ENCODE results near the gene TMEM178A.
"Not testable (repeated sequence)": the region's sequence is repeated elsewhere in the genome, so short reads cannot be mapped to it uniquely, and the experiment has no call there.

Gene TMEM178A

DNA sequence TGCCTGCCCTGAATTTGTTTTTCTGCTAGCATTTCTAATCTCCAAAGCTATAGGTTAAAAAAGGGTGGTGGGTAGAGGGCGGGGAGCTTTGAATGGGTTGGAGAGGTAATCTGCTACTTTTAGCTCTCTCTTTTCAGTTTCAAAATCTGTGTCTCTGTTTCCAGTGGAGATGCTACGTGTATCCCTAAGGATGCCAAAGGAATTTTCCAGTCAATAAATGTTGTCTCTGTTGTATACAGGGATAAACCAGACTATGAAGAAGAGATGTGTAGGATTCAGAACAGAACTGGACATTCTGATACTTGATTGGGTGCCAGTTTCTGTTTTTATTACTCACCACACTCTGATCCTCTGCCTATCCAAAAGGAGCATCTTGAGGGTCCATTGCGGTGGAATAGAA is 50.1 kb downstream of the TMEM178A start:
- DNase-seq (ENCODE audit: low spot score): no peak

DNA sequence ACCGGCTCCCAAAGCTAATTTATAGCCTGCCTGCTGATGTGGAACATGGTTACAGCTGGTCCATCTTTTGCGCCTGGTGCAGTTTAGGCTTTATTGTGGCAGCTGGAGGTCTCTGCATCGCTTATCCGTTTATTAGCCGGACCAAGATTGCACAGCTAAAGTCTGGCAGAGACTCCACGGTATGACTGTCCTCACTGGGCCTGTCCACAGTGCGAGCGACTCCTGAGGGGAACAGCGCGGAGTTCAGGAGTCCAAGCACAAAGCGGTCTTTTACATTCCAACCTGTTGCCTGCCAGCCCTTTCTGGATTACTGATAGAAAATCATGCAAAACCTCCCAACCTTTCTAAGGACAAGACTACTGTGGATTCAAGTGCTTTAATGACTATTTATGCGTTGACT is 51.4 kb downstream of the TMEM178A start:
- DNase-seq (ENCODE audit: low spot score): no peak

DNA sequence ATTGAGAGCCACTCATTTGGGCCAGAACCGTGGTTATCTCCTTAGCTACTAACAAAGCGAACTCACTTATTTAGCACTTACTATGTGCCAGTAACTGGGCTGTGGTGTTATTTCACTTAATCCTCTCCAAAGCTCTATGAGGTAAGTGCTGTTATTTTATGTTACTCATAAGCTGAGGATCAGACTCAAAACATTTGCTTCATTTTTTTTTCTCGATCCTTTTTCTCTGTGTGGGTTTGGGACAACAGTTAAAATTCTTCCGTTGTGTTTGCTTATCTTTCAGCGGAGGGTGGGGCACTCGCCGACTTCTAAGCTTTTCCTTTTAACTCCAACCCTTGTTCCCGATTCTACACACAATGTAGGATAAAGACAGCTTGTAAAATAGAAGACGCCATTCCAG is 52.8 kb downstream of the TMEM178A start:
- no peak for DNase-seq (ENCODE audit: low spot score)

DNA sequence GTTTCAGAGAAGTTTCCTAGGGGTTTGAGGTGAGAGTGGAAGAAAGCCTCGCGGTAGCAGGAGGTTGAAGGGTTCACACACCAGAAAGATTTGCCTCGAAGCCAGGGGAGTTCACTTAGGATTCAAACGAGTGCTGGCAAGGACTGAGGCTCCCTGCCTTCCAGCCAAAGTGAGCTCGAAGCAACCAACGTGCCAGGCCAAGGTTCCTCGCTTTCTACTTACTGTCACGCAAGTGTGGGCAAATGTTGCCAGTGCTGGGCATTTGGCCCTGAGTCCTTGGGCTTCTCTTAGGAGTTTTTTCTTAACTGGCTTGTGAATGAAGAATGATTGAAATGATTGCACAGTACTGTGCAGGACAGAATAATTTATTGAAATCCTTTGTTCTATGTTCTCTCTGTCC is 53.6 kb downstream of the TMEM178A start:
- DNase-seq (ENCODE audit: low spot score): no peak

DNA sequence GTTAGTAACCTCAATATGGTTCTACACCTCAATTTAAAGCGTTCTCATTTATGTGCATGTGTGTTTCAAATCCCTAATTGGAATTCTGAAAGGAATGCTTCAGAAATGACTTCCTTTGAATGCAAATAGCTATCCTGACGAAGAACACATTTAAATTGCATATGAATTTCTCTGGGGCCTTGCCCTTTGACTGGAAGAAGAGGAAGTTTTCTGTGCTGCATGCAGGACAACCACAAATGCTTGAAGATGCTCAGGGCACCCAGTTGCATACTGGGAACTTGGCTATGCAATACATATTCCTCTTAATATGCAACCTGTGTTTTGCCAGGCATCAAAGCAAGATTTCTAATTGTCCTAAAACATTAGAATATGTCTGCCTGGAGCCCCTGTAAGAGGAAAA is 55.3 kb downstream of the TMEM178A start:
- no peak for DNase-seq (ENCODE audit: low spot score)

DNA sequence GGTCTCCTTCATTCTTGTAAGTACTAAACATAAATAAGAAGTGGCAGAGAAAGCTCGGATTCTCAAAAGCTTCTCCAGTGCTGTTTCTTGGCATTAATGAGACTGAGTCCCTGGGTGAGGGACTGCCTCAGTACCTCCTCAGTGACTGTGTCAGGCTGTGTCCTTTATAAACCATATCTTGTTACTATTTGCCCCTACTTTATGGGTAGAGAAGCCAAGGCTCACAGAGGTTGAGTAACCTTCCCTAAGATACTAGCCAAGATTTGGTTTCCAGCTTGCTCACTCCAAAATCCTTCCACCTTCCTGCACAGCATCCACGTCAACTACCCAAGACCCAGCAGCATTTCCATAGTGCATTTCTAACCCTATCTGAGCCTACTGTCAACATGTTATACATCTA is 57.8 kb downstream of the TMEM178A start:
- DNase-seq (ENCODE audit: low spot score): no peak

DNA sequence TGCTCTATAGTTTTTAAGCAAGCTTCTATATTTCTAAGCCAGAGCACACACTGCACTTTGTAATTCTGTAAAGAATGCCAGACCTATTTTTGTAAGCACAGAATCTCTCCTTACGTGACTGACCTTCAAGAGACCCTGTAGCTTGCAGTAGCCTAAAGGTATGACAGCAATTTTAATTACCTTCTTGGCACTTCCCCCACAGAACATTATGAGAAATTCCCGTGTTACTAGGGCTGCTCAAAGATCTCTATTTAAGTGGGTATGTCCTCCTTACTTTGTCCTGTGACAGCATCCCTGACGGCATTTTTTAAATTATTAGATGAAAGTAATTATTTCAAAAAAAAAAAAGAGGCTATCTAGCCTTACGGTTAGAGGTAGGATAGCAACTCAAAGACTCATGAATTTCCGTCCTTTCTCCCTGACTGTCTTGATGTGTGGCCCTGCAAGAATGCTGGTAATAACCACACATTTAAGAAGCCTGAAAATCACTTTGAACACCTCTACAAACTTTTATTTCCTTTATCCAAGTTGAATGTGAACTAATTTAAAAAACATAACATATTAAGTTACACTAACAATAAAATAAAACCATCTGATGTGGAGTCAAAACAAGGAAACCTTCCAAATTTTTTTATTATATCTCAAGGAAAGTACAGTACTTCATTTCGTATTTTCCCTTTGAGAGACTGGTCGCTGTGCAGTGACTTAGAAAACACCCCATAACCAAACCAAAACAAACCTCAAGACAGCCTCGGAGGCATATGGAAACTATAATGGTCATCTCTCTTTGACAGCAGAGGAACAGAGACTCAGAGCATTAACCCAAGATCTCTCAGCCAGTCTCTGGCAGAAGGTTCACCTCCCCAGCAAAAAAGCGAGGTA is 58.5 kb downstream of the TMEM178A start:
- no peak for DNase-seq (ENCODE audit: low spot score)

DNA sequence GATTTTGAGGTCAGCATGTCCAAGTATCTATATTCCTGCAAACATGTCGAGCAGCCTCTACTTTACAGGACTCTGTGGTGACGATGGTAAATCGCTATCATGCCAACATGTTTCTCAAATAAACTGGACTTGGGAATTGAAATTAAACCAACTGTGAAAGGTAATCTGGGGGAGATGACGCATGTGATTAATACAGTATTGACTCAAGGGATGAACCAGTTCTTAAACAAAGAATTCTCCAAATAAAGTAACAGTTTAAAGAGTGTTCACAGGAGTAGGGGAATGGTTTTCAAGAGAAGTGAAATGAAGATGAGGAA is 59.1 kb downstream of the TMEM178A start:
- no peak for DNase-seq (ENCODE audit: low spot score)

DNA sequence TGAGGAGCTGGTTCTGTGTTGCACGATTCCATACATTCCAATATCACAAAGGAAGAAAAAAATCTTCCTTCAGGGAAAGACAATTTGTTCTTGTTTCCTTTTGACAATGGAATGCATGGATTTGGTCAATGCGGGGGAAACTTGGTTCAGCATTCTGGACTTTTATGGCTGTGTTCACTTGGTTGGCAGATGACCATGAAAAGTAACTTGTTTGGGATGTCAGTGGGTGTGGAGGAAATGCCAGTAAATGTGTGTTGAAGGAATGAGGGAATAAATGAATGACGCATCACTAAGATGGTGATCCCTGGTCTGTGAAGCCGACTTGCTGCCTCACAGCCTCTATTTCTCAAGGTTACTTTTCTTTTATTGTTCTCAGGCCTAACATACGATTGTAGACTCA is 59.7 kb downstream of the TMEM178A start:
- no peak for DNase-seq (ENCODE audit: low spot score)

DNA sequence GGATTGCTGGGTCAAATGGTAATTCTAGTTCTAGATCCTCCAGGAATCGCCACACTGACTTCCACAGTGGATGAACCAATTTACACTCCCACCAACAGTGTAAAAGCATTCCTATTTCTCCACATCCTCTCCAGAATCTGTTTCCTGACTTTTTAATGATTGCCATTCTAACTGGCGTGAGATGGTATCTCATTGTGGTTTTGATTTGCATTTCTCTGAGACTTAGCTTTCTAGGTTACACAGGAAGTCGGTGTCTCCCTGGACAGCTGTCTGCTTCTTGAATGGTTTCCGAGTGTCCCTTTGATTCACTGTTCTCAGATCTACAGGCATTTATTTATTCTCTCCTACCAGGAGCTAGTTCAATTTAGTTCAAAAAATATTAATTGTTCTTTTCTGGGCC is 62.4 kb downstream of the TMEM178A start:
- not testable (repeated sequence) for DNase-seq (ENCODE audit: low spot score)

DNA sequence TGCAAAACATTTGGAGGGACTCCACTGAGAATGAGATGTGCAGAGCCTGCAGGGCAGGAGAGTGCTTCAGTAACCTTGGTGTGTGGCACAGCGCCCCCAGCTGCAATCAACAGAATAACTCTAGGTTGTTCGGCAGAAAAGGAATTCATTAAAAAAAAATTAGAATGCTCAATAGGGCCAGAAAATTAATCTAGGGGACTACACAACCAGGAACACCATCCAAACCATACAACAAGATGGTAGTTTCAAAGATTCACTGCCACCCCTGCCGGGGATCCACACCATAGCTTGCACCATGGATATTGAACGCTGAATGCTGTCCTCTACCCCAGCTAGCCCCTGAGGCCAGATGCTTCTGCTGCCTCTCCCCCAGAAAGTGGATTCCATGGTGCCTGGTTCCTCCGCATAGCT is 63.2 kb downstream of the TMEM178A start:
- no peak for DNase-seq (ENCODE audit: low spot score)

DNA sequence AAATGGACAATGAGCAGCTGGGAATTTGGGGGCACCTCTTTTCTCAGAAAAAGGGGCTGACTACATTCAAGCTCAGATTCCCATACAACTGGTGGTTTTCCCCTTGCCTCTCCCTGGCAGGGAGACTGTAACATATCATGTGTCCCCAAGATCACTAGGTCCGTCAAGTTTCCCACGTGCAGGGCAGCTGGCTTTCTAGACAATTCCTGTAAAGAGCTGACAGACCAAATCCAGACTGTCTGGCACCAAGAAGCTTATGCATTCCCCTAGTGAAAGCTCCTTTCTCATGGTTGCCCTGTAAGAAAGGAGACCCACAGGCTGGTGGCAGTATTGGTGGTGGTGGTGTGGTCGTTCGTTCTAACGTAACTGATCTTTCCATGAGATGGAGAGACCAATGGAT is 64.6 kb downstream of the TMEM178A start:
- DNase-seq (ENCODE audit: low spot score): no peak

DNA sequence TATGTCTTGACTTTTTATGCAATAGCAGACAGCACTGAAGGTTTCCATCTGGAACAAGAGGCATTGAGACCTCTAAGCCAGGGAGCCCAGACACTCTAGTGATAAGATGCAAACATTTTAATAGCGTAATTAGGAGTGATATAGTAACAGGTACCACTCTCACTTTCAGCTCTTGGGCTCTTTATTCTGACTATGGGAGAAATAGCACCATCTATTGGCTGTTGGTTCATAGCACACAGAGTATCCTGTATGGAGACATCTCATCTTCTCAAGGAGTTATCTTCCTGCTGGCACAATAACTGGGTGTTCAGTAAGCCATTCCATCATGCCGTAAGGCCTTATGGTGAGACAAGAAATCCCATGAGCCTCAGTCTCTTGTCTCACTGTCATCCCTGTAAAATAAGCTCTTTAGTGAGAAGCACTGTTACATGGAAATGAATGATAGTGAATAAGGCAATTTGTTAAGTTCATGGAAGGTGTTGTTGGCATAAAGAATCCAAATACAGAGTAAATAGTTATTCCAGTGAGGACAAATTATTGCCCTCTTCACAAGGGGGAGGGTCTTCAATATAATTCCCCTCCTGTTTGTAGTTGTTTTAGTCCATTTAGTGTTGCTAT is 65.1 kb downstream of the TMEM178A start:
- peak; percentile 8 for DNase-seq (ENCODE audit: low spot score)

DNA sequence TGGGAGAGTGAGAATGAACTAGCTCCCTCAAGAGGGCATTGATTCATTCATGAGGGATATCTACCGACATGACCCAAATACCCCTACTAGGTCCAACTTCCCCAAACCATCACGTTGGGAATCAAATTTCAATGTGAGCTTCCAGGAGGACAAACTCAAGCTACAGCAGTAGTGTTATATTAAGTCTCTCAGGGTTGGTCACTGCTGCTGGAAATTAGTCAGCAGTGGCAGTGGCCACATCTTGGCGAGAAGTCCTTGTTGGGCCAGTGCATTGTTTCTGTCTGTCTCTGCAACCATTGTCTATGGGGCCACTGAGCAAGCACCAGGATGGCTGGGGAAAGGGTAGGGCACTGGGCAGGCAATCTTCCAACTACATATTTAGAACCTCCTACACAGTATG is 65.8 kb downstream of the TMEM178A start:
- DNase-seq (ENCODE audit: low spot score): no peak

DNA sequence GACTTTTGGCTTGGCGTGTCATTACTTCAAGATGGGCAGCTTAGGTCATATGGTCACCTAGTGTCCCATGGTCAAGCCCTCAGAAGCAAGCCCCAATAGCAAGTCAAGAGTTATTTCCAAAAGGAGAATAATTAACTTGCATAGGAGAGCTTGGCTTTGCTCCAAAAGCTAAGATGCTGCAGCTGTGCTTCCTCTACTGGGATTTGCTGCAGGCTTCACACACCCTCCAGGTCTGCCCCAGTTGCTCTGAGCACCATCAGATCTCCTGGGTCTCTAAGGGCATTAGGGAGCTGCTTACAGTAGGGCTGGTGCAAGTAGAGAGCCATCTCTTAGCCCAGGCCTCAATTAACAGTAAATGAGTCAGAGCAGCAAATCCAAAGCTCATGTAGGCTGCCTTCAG is 66.8 kb downstream of the TMEM178A start:
- no peak for DNase-seq (ENCODE audit: low spot score)

DNA sequence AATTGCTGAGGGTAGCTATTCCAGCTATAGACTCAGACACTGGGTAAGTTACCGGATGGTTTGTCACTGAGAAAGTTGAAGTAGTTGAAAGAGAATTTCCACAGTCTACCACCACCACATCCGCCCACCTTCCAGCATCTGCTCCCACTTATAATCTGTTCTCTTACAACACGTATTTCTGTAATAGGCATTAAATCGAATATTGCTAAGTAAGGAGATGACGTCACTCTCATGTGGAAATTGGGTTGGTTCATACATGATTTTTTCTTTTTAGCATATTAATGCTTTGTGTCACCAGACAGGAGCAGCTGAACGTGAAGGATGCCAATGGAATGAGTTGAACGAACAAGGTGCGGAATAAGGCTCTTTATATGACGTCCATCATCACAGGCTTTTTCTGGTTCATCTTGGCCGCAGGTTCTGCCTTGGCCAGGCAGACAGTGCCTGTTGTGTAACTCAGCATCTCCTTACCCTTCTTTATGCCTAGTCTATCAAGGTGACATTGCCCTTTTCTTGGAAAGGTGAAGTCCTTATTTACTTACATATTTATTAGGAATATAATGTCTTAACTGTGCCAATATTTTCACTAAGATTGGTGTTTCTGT is 67.5 kb downstream of the TMEM178A start:
- DNase-seq (ENCODE audit: low spot score): no peak

DNA sequence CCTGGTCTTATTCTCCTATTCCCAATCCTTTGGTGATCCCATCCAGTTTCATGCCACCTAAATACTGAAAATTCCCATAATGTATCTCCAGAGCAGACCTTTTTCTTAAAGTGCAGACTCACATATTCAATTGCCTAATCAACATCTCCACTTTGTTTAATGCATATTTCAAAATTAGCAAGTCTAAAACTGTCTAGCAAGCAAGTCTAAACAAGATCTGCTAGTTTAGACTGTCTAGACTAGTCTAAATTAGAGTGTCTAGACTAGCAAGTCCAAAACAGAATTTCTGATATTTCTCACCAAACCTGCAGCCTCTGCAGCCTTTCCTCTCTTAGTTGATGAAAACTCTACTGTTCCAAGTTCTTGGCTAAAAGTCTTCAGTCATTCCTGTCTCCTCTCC is 68.7 kb downstream of the TMEM178A start:
- DNase-seq (ENCODE audit: low spot score): no peak

DNA sequence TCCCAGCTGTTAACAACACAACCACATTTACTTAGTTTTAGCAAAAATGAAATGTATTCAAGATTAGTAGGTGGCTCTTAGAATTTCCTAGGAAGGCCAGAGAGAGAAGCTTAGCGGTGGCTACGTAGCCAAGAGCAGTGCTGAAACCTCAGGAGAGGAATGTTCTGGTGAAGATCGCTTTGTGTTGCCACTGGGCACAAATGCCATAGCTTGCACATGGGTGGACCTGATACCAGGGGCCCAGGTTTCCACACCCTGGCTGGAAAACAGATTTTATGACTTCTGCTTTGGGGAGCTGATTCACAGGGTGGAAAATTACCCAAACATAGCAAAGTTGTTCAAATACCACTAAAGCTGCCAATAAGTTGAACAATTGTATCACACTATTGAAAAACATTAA is 69.9 kb downstream of the TMEM178A start:
- no peak for DNase-seq (ENCODE audit: low spot score)

DNA sequence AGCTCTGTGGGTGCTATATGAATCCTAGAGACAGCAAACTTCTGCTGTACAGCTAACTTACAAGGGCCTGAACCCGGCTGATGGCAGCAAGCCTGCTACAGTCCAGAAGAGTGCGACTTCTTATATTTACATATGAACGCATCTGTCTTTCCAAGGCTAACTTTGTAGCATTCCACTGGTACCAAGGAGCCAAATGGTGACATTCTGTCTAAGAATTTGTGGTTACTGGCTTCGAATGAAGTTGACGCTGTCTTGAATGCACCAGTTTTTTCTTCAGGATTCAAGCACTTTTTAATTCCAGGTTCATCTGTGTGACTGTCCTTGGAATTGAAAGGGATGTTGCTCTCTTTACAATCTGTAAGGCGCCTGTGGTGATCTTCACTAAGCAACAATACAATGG is 70.9 kb downstream of the TMEM178A start:
- DNase-seq (ENCODE audit: low spot score): no peak

DNA sequence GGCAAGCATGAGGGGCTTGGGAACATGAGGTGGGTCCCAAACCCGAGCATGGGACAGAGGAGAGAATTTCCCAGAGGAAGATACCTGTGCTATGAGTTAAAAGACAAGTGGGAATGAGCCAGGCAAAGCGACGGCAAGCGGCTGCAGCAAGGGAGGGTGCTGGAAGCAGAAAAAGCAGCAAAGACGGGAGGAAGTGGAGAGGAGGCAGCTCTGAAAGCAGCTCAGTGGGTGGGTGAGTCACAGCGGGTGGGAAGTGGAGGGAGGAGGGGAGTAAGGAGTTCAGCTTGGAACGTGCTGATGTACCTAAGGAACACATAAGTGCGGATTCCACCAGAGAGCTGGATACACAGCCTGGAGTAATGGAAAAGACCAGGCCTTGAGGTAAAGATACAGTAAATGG is 71.9 kb downstream of the TMEM178A start:
- DNase-seq (ENCODE audit: low spot score): no peak

DNA sequence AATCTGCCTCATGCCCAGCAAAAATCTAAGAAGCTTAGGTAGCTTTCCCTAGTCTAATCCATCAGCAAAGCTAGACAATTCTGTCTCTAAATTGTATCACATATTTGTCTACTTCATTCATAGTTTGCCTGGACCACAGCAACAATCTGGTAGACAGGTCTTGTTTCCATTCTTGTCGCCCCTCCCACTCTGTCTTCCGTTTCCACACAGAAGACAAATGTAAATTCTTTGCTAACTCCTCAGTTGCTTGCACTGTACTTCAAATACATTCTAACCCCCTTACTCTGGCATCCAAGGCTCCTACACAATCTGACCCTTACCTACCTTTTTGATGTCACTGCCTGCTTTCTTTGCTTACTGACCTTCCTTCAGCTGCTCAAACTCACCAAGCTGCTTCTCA is 73.2 kb downstream of the TMEM178A start:
- no peak for DNase-seq (ENCODE audit: low spot score)

DNA sequence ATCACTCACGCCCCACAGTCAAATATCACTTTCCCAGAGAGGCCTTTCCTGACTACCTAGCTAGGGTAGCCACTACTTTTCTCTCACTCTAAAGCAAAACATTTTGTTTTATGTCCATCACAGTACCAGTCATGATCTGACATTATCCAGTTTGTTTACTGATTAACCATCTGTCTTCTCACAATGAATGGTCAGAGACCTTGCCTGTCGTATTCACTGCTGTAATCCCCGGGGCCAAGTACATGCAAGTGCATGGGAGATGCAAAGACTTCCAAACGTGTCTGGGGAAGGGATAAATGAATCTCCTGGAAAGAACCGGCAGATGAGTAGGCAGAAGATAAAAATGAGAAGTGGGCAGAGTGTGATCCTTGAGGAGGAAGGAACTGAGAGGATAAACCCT is 73.7 kb downstream of the TMEM178A start:
- no peak for DNase-seq (ENCODE audit: low spot score)

DNA sequence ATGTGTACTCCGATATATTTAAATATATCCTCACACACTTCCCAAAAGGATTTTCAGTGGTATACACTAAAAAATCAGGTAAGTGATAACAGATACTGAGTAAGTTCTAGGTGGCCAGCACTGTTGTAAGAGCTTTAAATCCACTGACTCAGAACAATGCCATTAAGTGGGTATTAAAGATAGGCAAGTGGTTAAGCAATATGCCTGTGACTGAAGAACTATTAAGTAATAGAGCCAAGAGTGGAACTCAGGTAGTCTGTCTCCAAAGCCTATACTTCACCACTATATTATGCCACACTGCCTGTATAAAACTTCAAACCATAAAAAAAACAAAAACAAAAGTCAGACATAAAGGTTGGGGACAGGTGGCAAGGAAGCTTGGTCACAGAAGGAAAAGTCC is 76.2 kb downstream of the TMEM178A start:
- DNase-seq (ENCODE audit: low spot score): no peak
